ENCODE results near the gene ATF6.

- TF ChIP-seq, protein P1, sequence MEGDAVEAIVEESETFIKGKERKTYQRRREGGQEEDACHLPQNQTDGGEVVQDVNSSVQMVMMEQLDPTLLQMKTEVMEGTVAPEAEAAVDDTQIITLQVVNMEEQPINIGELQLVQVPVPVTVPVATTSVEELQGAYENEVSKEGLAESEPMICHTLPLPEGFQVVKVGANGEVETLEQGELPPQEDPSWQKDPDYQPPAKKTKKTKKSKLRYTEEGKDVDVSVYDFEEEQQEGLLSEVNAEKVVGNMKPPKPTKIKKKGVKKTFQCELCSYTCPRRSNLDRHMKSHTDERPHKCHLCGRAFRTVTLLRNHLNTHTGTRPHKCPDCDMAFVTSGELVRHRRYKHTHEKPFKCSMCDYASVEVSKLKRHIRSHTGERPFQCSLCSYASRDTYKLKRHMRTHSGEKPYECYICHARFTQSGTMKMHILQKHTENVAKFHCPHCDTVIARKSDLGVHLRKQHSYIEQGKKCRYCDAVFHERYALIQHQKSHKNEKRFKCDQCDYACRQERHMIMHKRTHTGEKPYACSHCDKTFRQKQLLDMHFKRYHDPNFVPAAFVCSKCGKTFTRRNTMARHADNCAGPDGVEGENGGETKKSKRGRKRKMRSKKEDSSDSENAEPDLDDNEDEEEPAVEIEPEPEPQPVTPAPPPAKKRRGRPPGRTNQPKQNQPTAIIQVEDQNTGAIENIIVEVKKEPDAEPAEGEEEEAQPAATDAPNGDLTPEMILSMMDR (conservative IDR thresholded peaks at IDR 0.05 in 1 of 2, IDR thresholded peaks at IDR 0.05 in 1 of 2; ENCODE audit: low read depth in 1 of 2, low read length in 2 of 2), result no peak
- TF ChIP-seq EZH2 (IDR thresholded peaks at IDR 0.05; ENCODE audit: low read length, missing control alignments), result no peak
These were observed 35.8 kb downstream of the ATF6 start for GRCh38 chr1:161801955-161802354.

Data from fibroblast of lung (primary cell).